Measurements from ENCODE around the gene EYA2. TPM values are rescaled to one million over a fixed set of nuclear protein-coding genes. Genes with fewer than 3 reads are reported as not detected.

EYA2 gene
- total and polyA plus RNA-seq, 2 of the 4 experiments (the other 2 are of a cell fraction): 2.3 to 5.4 TPM

GRCh38 chr20:47187450-47188195 lies 293.0 kb downstream of the EYA2 start:
- ATAC-seq (ENCODE audit: low read depth): no peak
- dilution Hi-C loops (cut with HindIII; ENCODE audit: low sequenced_read_pairs, unreplicated experiment) (no loop called here), intact Hi-C loops (cut with micrococcal nuclease) (no loop called here), in situ Hi-C loops (cut with MboI; ENCODE audit: low sequenced_read_pairs) (no loop called here)
- Histone ChIP-seq H3K9ac (ENCODE audit: low read depth, low read length) (no peak overlapping the region), H3K36me3 (ENCODE audit: control insufficient read depth, insufficient read depth, low read length) (peaks cover 2% of the 10 kb centered on the region; the same call in 1 of the 2 replicates), H2AK5ac (ENCODE audit: low read depth, low read length) (no peak overlapping the region), H3K4ac (ENCODE audit: low read depth, low read length) (no peak overlapping the region), H4K5ac (ENCODE audit: low read depth, low read length) (no peak overlapping the region), H4K20me1 (ENCODE audit: insufficient read depth, low read length) (no peaks in the 10 kb centered on the region), H2BK20ac (ENCODE audit: low read depth, low read length) (no peak overlapping the region), H2BK5ac (ENCODE audit: low read depth, low read length, poor library complexity, severe bottlenecking) (no peak overlapping the region), H3K4me3 (ENCODE audit: insufficient read depth, low read depth, low read length) (no peak overlapping the region), H3K79me1 (ENCODE audit: low read depth in 1 of 2, low read length in 2 of 2) (no peaks in the 10 kb centered on the region), H3K27ac (ENCODE audit: insufficient read depth, low read length) (no peak overlapping the region), H4K8ac (ENCODE audit: low read depth in 2 of 2, low read length in 2 of 2) (no peak overlapping the region), H3K4me1 (ENCODE audit: control insufficient read depth, insufficient read depth, low read length) (no peaks in the 10 kb centered on the region), H3K23ac (ENCODE audit: low read depth, low read length) (no peak overlapping the region), H3K9me1 (ENCODE audit: insufficient read depth, low read length) (no peaks in the 10 kb centered on the region), H2AK9ac (replicated peaks; ENCODE audit: low read depth, low read length, poor library complexity) (no peak overlapping the region), H3K56ac (ENCODE audit: extremely low read depth, insufficient read depth, low read length) (no peak overlapping the region), H4K91ac (ENCODE audit: insufficient read depth, low read depth, low read length) (no peak overlapping the region), H3K9me3 (ENCODE audit: control insufficient read depth, insufficient read depth, low read length) (no peaks in the 10 kb centered on the region), H2BK15ac (ENCODE audit: low read depth, low read length) (no peak overlapping the region), H3K18ac (ENCODE audit: low read depth, low read length) (no peak overlapping the region), H3K14ac (replicated peaks; ENCODE audit: low read depth, low read length) (no peak overlapping the region), H3K27me3 (ENCODE audit: control insufficient read depth, insufficient read depth, low read length) (no peaks in the 10 kb centered on the region), H2BK120ac (ENCODE audit: low read depth, low read length) (no peak overlapping the region), H3K4me2 (ENCODE audit: low read depth, low read length) (no peak overlapping the region), H2AFZ (replicated peaks; ENCODE audit: low read length, poor library complexity) (no peak overlapping the region)
- POLR2A ChIA-PET (ENCODE audit: unreplicated experiment): interaction anchor here (0.6 kb wide), 1 partner anchor 189 kb away, joined by 3 read pairs; no protein-coding TSS in a partner anchor
- 67% methylated on average over 9 of the region's 19 CpGs; no CpG with 5 or more reads in 1 of the 2 experiments for WGBS, 2 experiments (ENCODE audit: extremely low coverage in 2 of 2, insufficient read length in 1 of 2)
- no peak for DNase-seq
- no TSS peak for BruUV-seq (replicated peaks)
- CTCF ChIA-PET: interaction anchor here (0.7 kb wide), 1 partner anchor 1126 kb away, joined by 7 read pairs; no protein-coding TSS in a partner anchor
- TF ChIP-seq SMC3 (IDR thresholded peaks at IDR 0.05; ENCODE audit: low read depth, low read length) (no peak), MAFK (IDR thresholded peaks at IDR 0.05; ENCODE audit: low read depth, low read length) (no peak), POLR2A (IDR thresholded peaks at IDR 0.05; ENCODE audit: low read depth, low read length) (no peak), CEBPB (IDR thresholded peaks at IDR 0.05; ENCODE audit: low read depth, low read length) (no peak), MXI1 (IDR thresholded peaks at IDR 0.05; ENCODE audit: borderline replicate concordance, low read depth, low read length) (no peak), NFE2L2 (IDR thresholded peaks at IDR 0.05; ENCODE audit: low read depth, low read length) (no peak), USF2 (IDR thresholded peaks at IDR 0.05; ENCODE audit: low read depth, low read length) (no peak), RCOR1 (IDR thresholded peaks at IDR 0.05; ENCODE audit: insufficient replicate concordance, low read length) (no peak), FOS (IDR thresholded peaks at IDR 0.05; ENCODE audit: low read depth, low read length) (no peak), CHD1 (IDR thresholded peaks at IDR 0.05; ENCODE audit: low read depth, low read length) (no peak), MAZ (IDR thresholded peaks at IDR 0.05; ENCODE audit: borderline replicate concordance, low read depth, low read length) (no peak), BHLHE40 (IDR thresholded peaks at IDR 0.05; ENCODE audit: low read depth, low read length) (no peak), RFX5 (IDR thresholded peaks at IDR 0.05; ENCODE audit: low read depth, low read length) (no peak)
- TF ChIP-seq, protein P1, sequence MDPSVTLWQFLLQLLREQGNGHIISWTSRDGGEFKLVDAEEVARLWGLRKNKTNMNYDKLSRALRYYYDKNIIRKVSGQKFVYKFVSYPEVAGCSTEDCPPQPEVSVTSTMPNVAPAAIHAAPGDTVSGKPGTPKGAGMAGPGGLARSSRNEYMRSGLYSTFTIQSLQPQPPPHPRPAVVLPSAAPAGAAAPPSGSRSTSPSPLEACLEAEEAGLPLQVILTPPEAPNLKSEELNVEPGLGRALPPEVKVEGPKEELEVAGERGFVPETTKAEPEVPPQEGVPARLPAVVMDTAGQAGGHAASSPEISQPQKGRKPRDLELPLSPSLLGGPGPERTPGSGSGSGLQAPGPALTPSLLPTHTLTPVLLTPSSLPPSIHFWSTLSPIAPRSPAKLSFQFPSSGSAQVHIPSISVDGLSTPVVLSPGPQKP (IDR thresholded peaks at IDR 0.05; ENCODE audit: borderline replicate concordance, low read depth, low read length): no peak
- TF ChIP-seq, protein P2, sequence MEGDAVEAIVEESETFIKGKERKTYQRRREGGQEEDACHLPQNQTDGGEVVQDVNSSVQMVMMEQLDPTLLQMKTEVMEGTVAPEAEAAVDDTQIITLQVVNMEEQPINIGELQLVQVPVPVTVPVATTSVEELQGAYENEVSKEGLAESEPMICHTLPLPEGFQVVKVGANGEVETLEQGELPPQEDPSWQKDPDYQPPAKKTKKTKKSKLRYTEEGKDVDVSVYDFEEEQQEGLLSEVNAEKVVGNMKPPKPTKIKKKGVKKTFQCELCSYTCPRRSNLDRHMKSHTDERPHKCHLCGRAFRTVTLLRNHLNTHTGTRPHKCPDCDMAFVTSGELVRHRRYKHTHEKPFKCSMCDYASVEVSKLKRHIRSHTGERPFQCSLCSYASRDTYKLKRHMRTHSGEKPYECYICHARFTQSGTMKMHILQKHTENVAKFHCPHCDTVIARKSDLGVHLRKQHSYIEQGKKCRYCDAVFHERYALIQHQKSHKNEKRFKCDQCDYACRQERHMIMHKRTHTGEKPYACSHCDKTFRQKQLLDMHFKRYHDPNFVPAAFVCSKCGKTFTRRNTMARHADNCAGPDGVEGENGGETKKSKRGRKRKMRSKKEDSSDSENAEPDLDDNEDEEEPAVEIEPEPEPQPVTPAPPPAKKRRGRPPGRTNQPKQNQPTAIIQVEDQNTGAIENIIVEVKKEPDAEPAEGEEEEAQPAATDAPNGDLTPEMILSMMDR (conservative IDR thresholded peaks at IDR 0.05; ENCODE audit: low read depth, low read length): no peak

All from IMR-90 (cell line).